Epithelial cell of proximal tubule (primary cell): ENCODE measurements around the gene CRAT. TPM values are rescaled to one million over a fixed set of nuclear protein-coding genes. Genes with fewer than 3 reads are reported as not detected.
A peak's percentile ranks its signal among the peaks of the same experiment; 100 is the strongest.
"Not testable (repeated sequence)": the region's sequence is repeated elsewhere in the genome, so short reads cannot be mapped to it uniquely, and the experiment has no call there.

Experiments
- DNase-seq: peaks from one replicate; pipeline ENCODE4 v3.0.0-alpha.2; 2011; ENCODE audit warnings: low read depth
- H3K4me3 ChIP-seq: 2 replicates; pipeline ENCODE4 v1.5.1; 2011; ENCODE audit warnings: low read depth, mild to moderate bottlenecking, low read length
- total RNA-seq: library from RNA; depleted of rRNA; stranded (reverse); fragments of >200 nt; gene quantifications from 2 replicates; pipeline ENCODE4 v1.2.3, GENCODE V29; 2015
- TF ChIP-seq, protein P1 (sequence below): conservative IDR thresholded peaks from 2 replicates; pipeline ENCODE4 v1.5.1; 2012; ENCODE audit warnings: low read depth, mild to moderate bottlenecking, low read length

Gene CRAT
- total RNA-seq, 1 donor from 2014 or later, result 27.5 TPM

DNA sequence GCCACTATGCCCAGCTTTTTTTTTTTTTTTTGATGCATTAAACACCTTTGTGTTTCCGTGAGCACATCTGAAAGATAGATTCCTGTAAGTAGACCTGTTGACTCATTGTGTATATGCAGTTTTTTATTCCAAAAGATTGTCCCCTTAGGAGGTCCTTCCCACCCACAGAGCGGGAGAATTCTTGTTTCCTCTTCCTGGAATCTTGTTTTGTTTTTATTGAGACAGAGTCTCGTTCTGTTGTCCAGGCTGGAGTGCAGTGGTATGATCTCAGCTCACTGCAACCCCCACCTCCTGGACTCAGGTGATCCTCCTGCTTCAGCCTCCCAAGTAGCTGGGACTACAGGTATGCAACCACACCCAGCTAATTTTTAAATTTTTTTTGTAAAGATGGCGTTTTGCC is 8.2 kb upstream of the CRAT start:
- H3K4me3 ChIP-seq, result no peak overlapping the region
- DNase-seq, result no peak
- TF ChIP-seq, protein P1, sequence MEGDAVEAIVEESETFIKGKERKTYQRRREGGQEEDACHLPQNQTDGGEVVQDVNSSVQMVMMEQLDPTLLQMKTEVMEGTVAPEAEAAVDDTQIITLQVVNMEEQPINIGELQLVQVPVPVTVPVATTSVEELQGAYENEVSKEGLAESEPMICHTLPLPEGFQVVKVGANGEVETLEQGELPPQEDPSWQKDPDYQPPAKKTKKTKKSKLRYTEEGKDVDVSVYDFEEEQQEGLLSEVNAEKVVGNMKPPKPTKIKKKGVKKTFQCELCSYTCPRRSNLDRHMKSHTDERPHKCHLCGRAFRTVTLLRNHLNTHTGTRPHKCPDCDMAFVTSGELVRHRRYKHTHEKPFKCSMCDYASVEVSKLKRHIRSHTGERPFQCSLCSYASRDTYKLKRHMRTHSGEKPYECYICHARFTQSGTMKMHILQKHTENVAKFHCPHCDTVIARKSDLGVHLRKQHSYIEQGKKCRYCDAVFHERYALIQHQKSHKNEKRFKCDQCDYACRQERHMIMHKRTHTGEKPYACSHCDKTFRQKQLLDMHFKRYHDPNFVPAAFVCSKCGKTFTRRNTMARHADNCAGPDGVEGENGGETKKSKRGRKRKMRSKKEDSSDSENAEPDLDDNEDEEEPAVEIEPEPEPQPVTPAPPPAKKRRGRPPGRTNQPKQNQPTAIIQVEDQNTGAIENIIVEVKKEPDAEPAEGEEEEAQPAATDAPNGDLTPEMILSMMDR, result no peak

- TF ChIP-seq, protein P1, result no peak
- no peak for DNase-seq
- H3K4me3 ChIP-seq, result no peak overlapping the region
Observed at GRCh38 chr9:129113645-129114304, 3.2 kb upstream of the CRAT start.

GRCh38 chr9:129112526-129112925 is 1.9 kb upstream of the CRAT start:
- not testable (repeated sequence) for DNase-seq
- peak overlapping the region; percentile 93 for H3K4me3 ChIP-seq

DNA sequence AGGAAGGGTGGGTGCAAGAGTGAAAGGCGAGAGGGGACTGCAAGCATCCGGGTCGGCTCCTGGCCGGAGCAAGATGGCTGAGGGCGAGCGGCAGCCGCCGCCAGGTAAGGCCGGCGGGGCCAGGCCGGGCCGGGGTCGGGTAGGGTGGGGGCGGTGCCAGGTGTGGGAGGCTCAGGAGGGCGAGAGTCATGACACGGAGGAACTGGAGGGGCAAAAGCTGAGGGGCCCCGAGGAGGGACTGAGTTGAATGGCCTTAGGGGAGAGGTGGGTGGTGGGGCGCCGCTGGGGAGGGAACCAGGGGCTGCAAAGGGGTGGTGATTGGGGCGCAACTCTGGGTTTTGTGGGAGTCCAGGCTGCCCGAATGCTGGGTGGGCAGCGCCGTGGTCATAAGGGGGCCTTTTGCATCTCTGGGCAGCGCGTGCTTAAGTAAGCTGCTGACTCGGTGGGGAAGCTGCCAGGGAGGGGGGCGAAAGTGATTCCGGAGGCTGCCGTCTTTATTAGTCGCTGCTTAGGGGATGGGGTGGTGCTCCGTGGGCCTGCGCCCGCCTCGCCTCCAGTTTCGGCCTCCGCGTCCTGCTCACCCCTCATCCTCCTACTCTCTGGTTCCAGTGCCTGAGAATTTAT is 1.0 kb upstream of the CRAT start:
- H3K4me3 ChIP-seq, result peak overlapping the region; percentile 93
- no peak for DNase-seq
- TF ChIP-seq, protein P1, result no peak

DNA sequence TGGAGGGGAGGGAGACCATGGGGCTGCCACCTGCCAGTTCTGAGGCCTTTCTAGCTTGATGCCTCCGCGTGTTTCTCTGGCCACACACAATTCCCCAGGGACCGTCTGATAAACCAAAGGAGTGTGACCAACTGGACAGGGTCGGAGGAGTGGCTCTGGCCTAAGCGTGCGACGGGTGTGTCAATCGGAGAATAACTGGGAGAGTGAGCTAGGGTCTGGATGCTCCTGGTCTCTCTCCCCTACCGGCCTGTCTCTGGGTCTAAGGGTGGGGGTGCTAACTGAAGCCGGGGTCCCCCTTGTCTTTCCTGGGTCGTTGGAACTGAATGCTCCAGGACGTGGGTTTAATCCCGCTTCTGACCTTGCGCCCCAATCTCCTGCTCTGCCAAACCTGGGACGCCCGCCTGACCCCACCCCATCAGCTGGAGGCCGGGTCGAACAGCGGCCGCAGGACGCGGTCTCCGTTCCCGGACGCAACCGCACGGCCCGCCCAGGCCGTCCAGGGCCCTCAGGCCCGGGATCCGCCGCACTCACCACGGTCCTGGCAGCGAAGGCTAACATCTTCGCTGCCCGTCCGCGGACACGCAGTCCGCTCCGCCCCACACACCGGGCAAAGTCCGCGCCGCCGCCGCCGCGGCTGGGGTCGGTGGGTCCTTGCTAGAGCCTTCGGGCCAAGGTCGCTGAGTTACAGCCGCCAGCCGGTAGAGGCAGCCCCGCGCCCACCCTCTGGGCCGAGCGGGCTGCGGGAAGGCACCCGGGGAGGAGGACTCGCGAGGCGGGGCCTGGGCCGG is 447 bp downstream of the CRAT start:
- TF ChIP-seq, protein P1, result no peak
- H3K4me3 ChIP-seq, result peak overlapping the region; percentile 93
- DNase-seq, result no peak

GRCh38 chr9:129109537-129109903 is 1.1 kb downstream of the CRAT start:
- H3K4me3 ChIP-seq, result peak overlapping the region; percentile 93
- TF ChIP-seq, protein P1, result no peak
- DNase-seq, result no peak

- TF ChIP-seq, protein P1, result no peak
- peak overlapping the region; percentile 93 for H3K4me3 ChIP-seq
- no peak for DNase-seq
Observed at GRCh38 chr9:129108805-129109536, 1.6 kb downstream of the CRAT start.
